ENCODE data around the gene CHD9NB. TPM values are rescaled to one million over a fixed set of nuclear protein-coding genes. Genes with fewer than 3 reads are reported as not detected.

CHD9NB gene
- total RNA-seq, 2 donors from 2014 or later: 3.1 to 12.5 TPM

DNA sequence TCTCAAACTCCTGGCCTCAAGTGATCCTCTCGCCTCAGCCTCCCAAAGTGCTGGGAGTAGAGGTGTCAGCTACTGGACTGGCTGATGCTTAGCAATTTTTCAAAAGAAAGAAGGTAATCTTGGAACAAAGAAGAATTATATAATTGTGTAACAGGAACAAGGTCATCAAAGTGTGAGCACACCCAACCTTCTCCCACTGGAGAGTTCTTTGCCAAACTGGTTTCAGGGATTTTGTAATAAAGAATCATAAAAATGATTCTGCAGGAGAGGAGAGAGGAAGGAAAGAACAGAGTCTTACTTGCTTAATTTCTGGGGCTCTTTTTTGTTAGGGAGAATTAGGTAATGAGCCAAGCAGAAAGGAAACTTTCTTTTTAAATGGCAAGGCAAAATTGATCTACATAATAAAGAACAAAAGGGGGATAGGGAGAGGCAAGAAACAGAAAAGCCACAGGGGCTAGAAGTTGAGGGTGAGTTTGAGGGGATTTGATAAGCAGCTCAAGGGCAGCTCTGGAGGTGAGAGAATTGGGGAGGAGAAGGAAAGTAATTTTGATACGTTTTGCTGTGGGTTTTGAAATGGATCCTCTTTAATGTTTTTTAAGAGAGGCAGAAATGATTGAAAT, 21.3 kb downstream of the CHD9NB start:
- WGBS, 2 donors: 38 to 42% methylated on average over 2 of the region's 2 CpGs
- H3K4me1 ChIP-seq: peaks cover 4% of the 10 kb centered on the region
- no peak for DNase-seq
- peak overlapping the region in 1 of 4 donors; percentile 28 for H3K27ac ChIP-seq
- H3K27me3 ChIP-seq: no peaks in the 10 kb centered on the region
- no peaks in the 10 kb centered on the region for H3K9me3 ChIP-seq
- TF ChIP-seq, protein P1, sequence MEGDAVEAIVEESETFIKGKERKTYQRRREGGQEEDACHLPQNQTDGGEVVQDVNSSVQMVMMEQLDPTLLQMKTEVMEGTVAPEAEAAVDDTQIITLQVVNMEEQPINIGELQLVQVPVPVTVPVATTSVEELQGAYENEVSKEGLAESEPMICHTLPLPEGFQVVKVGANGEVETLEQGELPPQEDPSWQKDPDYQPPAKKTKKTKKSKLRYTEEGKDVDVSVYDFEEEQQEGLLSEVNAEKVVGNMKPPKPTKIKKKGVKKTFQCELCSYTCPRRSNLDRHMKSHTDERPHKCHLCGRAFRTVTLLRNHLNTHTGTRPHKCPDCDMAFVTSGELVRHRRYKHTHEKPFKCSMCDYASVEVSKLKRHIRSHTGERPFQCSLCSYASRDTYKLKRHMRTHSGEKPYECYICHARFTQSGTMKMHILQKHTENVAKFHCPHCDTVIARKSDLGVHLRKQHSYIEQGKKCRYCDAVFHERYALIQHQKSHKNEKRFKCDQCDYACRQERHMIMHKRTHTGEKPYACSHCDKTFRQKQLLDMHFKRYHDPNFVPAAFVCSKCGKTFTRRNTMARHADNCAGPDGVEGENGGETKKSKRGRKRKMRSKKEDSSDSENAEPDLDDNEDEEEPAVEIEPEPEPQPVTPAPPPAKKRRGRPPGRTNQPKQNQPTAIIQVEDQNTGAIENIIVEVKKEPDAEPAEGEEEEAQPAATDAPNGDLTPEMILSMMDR (IDR thresholded peaks at IDR 0.05): no peak
- no peak for TF ChIP-seq POLR2A (IDR thresholded peaks at IDR 0.05)
- no peaks in the 10 kb centered on the region for H3K36me3 ChIP-seq (replicated peaks in 1 of 2; ENCODE audit: insufficient read depth in 1 of 2, low read depth in 2 of 2)
- peak; percentile 50 for ATAC-seq
- no peak overlapping the region for H3K4me3 ChIP-seq
- intact Hi-C loops (cut with DNase I): no loop called here

DNA sequence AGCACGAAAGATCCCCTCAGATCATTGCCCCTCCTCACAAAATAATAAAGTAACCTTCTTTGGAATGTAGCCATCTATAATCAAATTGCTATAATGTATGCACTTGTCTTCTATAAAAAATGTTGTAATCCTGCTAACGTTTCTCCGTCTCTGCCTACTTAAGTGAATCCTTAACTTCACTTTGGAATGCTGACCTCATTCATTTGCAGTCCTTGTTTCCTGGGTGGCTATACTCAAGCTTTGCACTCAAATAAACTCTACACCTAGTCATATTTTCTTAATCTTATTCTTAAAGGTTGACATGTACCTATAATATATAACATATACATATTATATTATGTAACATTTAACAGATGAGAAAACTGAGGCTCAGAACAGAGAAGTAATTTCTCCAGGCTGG, 22.7 kb downstream of the CHD9NB start:
- no peak overlapping the region for H3K4me3 ChIP-seq
- H3K9me3 ChIP-seq: no peaks in the 10 kb centered on the region
- no peak for DNase-seq
- H3K4me1 ChIP-seq: peaks cover 4% of the 10 kb centered on the region
- no peak overlapping the region for H3K27ac ChIP-seq
- TF ChIP-seq POLR2A (IDR thresholded peaks at IDR 0.05): no peak
- intact Hi-C loops (cut with DNase I): no loop called here
- no peaks in the 10 kb centered on the region for H3K27me3 ChIP-seq
- ATAC-seq: no peak
- 71 to 75% methylated on average over 3 of the region's 3 CpGs for WGBS, 2 donors
- H3K36me3 ChIP-seq (replicated peaks in 1 of 2; ENCODE audit: insufficient read depth in 1 of 2, low read depth in 2 of 2): no peaks in the 10 kb centered on the region

DNA sequence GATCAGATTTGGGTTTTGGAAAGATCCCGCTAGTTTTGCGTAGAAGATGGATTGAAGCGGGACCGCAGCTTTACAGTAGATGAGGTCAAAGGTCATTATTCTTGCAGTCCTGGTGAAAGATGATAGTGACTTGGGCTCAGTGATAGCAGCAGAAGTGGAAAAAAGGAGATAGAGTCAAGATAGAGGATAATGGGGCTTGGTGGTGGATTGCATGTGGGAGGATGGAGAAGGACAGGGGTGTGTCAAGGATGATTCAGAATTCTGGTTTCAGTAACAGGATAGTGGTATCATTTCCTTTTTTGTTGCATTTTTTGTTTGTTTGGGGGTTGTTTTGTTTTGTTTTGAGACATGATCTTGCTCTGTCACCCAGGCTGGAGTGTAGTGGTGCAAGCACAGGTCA, 28.7 kb downstream of the CHD9NB start:
- no peaks in the 10 kb centered on the region for H3K27me3 ChIP-seq
- TF ChIP-seq POLR2A (IDR thresholded peaks at IDR 0.05): no peak
- ATAC-seq (no peak), DNase-seq (no peak)
- intact Hi-C loops (cut with DNase I): loop anchor here (5.0 kb wide), 1 partner anchor 832 kb away; no protein-coding TSS in a partner anchor
- no peak overlapping the region for H3K4me3 ChIP-seq
- H3K9me3 ChIP-seq: no peaks in the 10 kb centered on the region
- 87 to 92% methylated on average over 4 of the region's 4 CpGs for WGBS, 2 donors
- H3K4me1 ChIP-seq: no peaks in the 10 kb centered on the region
- H3K27ac ChIP-seq: no peak overlapping the region
- H3K36me3 ChIP-seq (replicated peaks in 1 of 2; ENCODE audit: insufficient read depth in 1 of 2, low read depth in 2 of 2): no peaks in the 10 kb centered on the region

DNA sequence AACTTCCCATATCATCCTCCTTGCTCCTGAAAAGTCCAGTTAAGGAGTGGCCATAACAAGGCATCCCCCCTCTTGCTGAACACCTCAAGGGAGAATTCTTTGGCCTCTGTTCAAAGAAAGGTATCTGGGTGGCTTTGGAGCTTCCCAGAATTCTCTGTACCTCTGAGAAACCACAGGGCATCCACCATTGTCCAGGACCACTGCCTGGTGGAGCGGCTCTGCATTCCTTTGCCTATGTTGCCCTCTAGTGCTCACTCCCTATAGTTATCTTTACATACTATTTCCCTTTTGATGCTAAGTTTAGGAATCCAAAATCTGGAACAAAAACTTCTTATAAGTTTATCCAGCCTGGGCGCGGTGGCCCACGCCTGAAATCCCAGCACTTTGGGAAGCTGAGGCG, 30.3 kb downstream of the CHD9NB start:
- WGBS, 2 donors: 1 to 7% methylated on average over 5 of the region's 5 CpGs
- H3K4me3 ChIP-seq: no peak overlapping the region
- no peak overlapping the region for H3K27ac ChIP-seq
- H3K27me3 ChIP-seq: no peaks in the 10 kb centered on the region
- no peaks in the 10 kb centered on the region for H3K4me1 ChIP-seq
- no peak for TF ChIP-seq POLR2A (IDR thresholded peaks at IDR 0.05)
- TF ChIP-seq, protein P1 (IDR thresholded peaks at IDR 0.05): peak; percentile 17 to 65 (median 58)
- H3K9me3 ChIP-seq: no peaks in the 10 kb centered on the region
- DNase-seq: peak; percentile 26 to 45 (median 32)
- ATAC-seq: no peak
- no peaks in the 10 kb centered on the region for H3K36me3 ChIP-seq (replicated peaks in 1 of 2; ENCODE audit: insufficient read depth in 1 of 2, low read depth in 2 of 2)
- intact Hi-C loops (cut with DNase I): loop anchor here (5.0 kb wide), 1 partner anchor 830 kb away; no protein-coding TSS in a partner anchor

DNA sequence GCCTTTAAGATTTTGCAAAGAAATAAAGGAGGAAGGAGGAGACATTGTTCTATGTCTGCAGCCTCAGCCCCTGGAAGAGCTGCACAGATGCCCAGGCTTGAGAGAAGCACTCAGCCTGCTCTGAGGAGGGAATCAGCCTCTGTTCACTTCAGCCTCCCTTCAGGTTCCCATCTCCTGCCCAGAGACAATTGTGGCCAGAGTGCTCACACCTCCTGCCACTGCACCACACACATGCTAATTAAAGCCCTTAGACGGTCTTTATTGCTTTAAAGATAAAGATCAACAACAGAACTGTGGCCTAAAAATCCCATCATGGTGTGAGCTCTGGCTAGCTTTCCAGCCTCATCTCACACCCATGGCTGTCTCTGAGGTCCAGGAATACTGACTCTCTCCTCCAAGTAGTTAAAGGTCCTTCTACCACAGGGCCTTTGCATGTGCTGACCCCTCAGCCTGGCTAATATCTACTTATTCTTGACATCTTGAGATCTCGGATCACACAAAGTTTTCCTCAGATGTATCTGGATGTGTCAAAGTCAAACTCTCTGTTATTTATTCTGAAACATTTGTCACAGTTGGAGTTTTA, 33.8 kb downstream of the CHD9NB start:
- ATAC-seq (no peak), DNase-seq (no peak)
- H3K27ac ChIP-seq: no peak overlapping the region
- no peaks in the 10 kb centered on the region for H3K9me3 ChIP-seq
- no peaks in the 10 kb centered on the region for H3K4me1 ChIP-seq
- intact Hi-C loops (cut with DNase I): no loop called here
- 79 to 83% methylated on average over 2 of the region's 2 CpGs for WGBS, 2 donors
- H3K27me3 ChIP-seq: no peaks in the 10 kb centered on the region
- H3K4me3 ChIP-seq: no peak overlapping the region
- no peak for TF ChIP-seq POLR2A (IDR thresholded peaks at IDR 0.05)
- TF ChIP-seq, protein P1 (IDR thresholded peaks at IDR 0.05): no peak
- H3K36me3 ChIP-seq (replicated peaks in 1 of 2; ENCODE audit: insufficient read depth in 1 of 2, low read depth in 2 of 2): no peaks in the 10 kb centered on the region

Data from body of pancreas (tissue), 4 donors.